DOHH2 (cell line): ENCODE results near the gene TCIRG1.
A peak's percentile ranks its signal among the peaks of the same experiment; 100 is the strongest.

Experiments used
- H3F3A ChIP-seq: fragments of 200-600 bp; sonication (generic), shearing (Covaris generic); 2 replicates; pipeline ENCODE4 v1.6.0; 2016; ENCODE audit warnings: antibody characterized with exemption, mild to moderate bottlenecking; ENCODE audit not compliant: control insufficient read depth, insufficient read depth
- H3K27ac ChIP-seq: fragments of 200-600 bp; sonication (generic); 2 replicates; pipeline ENCODE4 v1.5.1; 2014; ENCODE audit warnings: low read depth, mild to moderate bottlenecking, low read length, moderate library complexity
- H3K27me3 ChIP-seq: fragments of 200-600 bp; sonication (generic); 2 replicates; pipeline ENCODE4 v1.6.1; 2014; ENCODE audit warnings: mild to moderate bottlenecking, low read length, mixed read lengths; ENCODE audit not compliant: control insufficient read depth
- H3K36me3 ChIP-seq: fragments of 200-600 bp; sonication (generic); 2 replicates; pipeline ENCODE4 v1.6.1; 2014; ENCODE audit warnings: mild to moderate bottlenecking, low read length, moderate library complexity, mixed read lengths; ENCODE audit not compliant: control insufficient read depth
- H3K4me1 ChIP-seq: fragments of 200-600 bp; sonication (generic); 2 replicates; pipeline ENCODE4 v1.6.1; 2014; ENCODE audit warnings: mild to moderate bottlenecking, low read length, mixed read lengths; ENCODE audit not compliant: control insufficient read depth
- H3K4me2 ChIP-seq: fragments of 200-600 bp; sonication (generic); 2 replicates; pipeline ENCODE4 v1.6.0; 2014; ENCODE audit warnings: mild to moderate bottlenecking, low read length, moderate library complexity
- H3K4me3 ChIP-seq: fragments of 200-600 bp; sonication (generic); 2 replicates; pipeline ENCODE4 v1.5.1; 2014; ENCODE audit warnings: mild to moderate bottlenecking, low read length, mixed read lengths
- H3K79me2 ChIP-seq: fragments of 200-600 bp; sonication (generic); 2 replicates; pipeline ENCODE4 v1.6.1; 2014; ENCODE audit warnings: mild to moderate bottlenecking, low read length, mixed read lengths; ENCODE audit not compliant: control insufficient read depth
- H3K9me2 ChIP-seq: fragments of 200-600 bp; sonication (generic); replicated peaks from 2 replicates; pipeline ENCODE4 v1.6.1; 2014; ENCODE audit warnings: mild to moderate bottlenecking, low read length, mixed read lengths; ENCODE audit not compliant: control insufficient read depth
- H3K9me3 ChIP-seq: fragments of 200-600 bp; sonication (generic); 2 replicates; pipeline ENCODE4 v1.6.1; 2014; ENCODE audit warnings: antibody characterized with exemption, low read length, mixed read lengths; ENCODE audit not compliant: control insufficient read depth, insufficient read depth
- H4K20me1 ChIP-seq: fragments of 200-600 bp; sonication (generic); 2 replicates; pipeline ENCODE4 v1.6.0; 2014; ENCODE audit warnings: low read depth, mild to moderate bottlenecking, antibody characterized with exemption, low read length, moderate library complexity; ENCODE audit not compliant: control insufficient read depth, insufficient read depth
- EZH2phosphoT487 ChIP-seq: fragments of 200-600 bp; sonication (generic); IDR thresholded peaks from 2 replicates; pipeline ENCODE4 v1.6.1; 2017; ENCODE audit warnings: borderline replicate concordance, mild to moderate bottlenecking, antibody characterized with exemption, low read length, moderate library complexity, mixed read lengths
- TF ChIP-seq, protein P1 (sequence below): fragments of 200-600 bp; sonication (generic); IDR thresholded peaks from one replicate; pipeline ENCODE4 v1.5.1; 2014; ENCODE audit warnings: antibody characterized with exemption, mild to moderate bottlenecking, low read depth, low read length; ENCODE audit not compliant: poor library complexity, severe bottlenecking

Gene TCIRG1

DNA sequence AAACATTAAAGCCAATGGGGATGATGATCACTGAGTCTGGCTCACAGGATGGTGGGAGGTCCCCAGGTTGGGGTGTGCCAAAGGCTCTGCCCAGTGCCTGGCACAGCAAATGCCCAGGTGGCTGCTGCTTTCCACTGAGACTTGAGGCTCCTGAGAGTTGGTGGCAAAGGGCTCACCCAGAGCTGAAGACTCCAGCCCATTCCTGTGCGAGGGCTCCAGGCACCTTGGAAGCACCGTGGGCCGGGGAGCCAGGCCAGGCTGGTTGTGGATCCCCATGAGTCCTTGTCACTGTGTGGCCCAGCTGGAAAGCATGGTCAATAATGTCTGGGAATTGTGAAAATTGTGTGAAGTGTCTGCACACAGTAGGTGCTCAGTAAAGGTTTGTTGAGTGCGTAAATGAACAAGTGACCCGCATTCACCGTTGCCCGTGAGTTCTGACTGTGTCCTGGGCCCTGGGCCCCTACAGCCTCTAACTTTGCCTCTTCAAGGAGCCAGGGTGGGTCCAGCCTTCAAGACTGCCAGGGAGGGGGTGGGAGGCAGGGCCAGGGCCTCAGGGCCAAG lies 32.1 kb upstream of the TCIRG1 start:
- H4K20me1 ChIP-seq = no peaks in the 10 kb centered on the region
- no peaks in the 10 kb centered on the region for H3K9me3 ChIP-seq
- H3K4me1 ChIP-seq = peaks cover 52% of the 10 kb centered on the region
- H3K79me2 ChIP-seq = peaks cover 13% of the 10 kb centered on the region
- peaks cover 12% of the 10 kb centered on the region for H3K36me3 ChIP-seq
- no peak overlapping the region for H3K4me3 ChIP-seq
- H3K27me3 ChIP-seq = no peaks in the 10 kb centered on the region
- no peak for TF ChIP-seq EZH2phosphoT487
- H3K4me2 ChIP-seq = no peak overlapping the region
- H3F3A ChIP-seq = peaks cover 11% of the 10 kb centered on the region
- H3K9me2 ChIP-seq = no peaks in the 10 kb centered on the region
- no peak overlapping the region for H3K27ac ChIP-seq

- peaks cover 8% of the 10 kb centered on the region for H3F3A ChIP-seq
- TF ChIP-seq, protein P1, sequence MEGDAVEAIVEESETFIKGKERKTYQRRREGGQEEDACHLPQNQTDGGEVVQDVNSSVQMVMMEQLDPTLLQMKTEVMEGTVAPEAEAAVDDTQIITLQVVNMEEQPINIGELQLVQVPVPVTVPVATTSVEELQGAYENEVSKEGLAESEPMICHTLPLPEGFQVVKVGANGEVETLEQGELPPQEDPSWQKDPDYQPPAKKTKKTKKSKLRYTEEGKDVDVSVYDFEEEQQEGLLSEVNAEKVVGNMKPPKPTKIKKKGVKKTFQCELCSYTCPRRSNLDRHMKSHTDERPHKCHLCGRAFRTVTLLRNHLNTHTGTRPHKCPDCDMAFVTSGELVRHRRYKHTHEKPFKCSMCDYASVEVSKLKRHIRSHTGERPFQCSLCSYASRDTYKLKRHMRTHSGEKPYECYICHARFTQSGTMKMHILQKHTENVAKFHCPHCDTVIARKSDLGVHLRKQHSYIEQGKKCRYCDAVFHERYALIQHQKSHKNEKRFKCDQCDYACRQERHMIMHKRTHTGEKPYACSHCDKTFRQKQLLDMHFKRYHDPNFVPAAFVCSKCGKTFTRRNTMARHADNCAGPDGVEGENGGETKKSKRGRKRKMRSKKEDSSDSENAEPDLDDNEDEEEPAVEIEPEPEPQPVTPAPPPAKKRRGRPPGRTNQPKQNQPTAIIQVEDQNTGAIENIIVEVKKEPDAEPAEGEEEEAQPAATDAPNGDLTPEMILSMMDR = no peak
- no peak for TF ChIP-seq EZH2phosphoT487
- peak overlapping the region; percentile 29 for H3K4me3 ChIP-seq
- peaks cover 41% of the 10 kb centered on the region for H3K4me1 ChIP-seq
- peaks cover 4% of the 10 kb centered on the region for H3K79me2 ChIP-seq
- H3K27me3 ChIP-seq = no peaks in the 10 kb centered on the region
- peaks cover 2% of the 10 kb centered on the region; the same call in 1 of the 2 replicates for H3K36me3 ChIP-seq
- no peaks in the 10 kb centered on the region for H3K9me2 ChIP-seq
- H3K4me2 ChIP-seq = peak overlapping the region; percentile 64
- peak overlapping the region; percentile 31; the same call in 1 of the 2 replicates for H3K27ac ChIP-seq
- H3K9me3 ChIP-seq = no peaks in the 10 kb centered on the region
- no peaks in the 10 kb centered on the region for H4K20me1 ChIP-seq
Measured at GRCh38 chr11:68007498-68008380, 31.1 kb upstream of the TCIRG1 start.

DNA sequence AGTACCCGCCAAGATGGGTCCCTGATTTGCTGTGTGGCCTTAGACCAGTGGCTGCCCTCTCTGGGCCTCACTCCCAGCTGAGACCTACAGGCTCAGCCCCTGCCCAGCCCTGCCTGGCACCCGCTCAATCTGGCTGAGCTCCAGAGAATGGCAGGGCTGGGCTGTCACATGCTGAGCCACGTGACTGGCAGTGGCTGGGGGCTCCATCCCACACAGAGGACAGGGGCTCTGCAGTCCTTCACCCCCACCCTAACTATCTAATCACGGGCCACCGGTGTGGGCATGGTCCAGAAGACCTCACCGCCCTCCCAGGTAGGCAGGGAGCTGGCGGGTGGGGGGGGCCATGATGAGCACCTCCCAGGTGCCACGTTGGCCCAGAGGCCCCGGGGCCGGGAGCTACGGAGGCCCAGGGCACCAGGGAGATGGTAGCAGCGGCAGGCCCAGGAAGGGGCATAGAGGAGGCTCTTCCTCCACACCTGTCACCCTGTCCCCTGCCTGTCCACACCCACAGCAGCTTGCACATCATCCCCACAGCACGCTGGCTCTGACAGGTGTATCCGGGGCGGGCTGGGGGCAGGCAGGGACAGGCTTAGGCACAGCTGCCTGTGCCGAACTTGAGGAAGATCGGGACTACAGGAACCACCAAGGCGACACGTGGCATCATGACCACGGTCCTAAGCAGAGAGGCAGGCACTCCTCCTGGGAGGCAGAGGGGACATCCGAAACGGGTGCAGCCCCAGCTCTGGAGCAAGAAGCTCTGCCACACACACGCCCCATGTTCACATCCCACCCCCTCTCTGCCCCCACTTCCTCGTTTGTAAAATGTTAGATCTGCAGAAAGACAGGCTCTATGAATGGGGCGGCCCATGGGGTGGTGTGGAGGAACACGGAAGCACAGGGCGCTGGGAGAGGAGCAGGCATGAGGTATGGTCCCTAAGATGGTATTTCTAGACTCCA lies 30.2 kb upstream of the TCIRG1 start:
- H3K27me3 ChIP-seq = no peaks in the 10 kb centered on the region
- TF ChIP-seq, protein P1 = no peak
- TF ChIP-seq EZH2phosphoT487 = no peak
- no peaks in the 10 kb centered on the region for H3K36me3 ChIP-seq
- peak overlapping the region; percentile 64 for H3K4me2 ChIP-seq
- H3K27ac ChIP-seq = peak overlapping the region; percentile 31
- no peaks in the 10 kb centered on the region for H3K9me3 ChIP-seq
- H3K4me1 ChIP-seq = peaks cover 38% of the 10 kb centered on the region
- H3K4me3 ChIP-seq = peak overlapping the region; percentile 29
- no peaks in the 10 kb centered on the region for H3K9me2 ChIP-seq
- H3F3A ChIP-seq = peaks cover 6% of the 10 kb centered on the region; the same call in 1 of the 2 replicates
- peaks cover 4% of the 10 kb centered on the region for H3K79me2 ChIP-seq
- no peaks in the 10 kb centered on the region for H4K20me1 ChIP-seq
